CD4-positive, alpha-beta T cell treated with Interleukin-10 for 1 hour (primary cell): ENCODE measurements around the gene OR5K1.

Experiments used
- DNase-seq: peaks from one replicate; pipeline ENCODE4 v3.0.0-alpha.2; 2020

The OR5K1 gene

DNA sequence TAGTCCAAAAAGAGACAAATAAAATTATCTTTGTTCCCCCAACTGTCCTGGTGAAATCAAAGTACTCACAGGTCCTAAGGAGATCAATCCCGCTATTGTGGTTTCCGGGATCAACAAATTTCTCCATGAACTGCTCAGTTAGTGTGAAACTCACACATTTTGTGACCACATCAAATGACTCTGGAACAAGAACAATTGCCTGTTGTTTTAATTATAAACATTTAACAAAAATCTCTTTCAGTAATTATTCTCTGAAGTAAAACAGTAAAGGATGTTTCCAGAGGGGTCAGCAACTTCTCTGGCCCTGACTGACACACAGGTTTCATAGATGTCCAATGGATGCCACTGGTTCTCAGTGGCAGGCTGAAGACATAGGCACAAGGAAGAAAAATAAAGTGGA lies 55.8 kb downstream of the OR5K1 start:
- DNase-seq = no peak

DNA sequence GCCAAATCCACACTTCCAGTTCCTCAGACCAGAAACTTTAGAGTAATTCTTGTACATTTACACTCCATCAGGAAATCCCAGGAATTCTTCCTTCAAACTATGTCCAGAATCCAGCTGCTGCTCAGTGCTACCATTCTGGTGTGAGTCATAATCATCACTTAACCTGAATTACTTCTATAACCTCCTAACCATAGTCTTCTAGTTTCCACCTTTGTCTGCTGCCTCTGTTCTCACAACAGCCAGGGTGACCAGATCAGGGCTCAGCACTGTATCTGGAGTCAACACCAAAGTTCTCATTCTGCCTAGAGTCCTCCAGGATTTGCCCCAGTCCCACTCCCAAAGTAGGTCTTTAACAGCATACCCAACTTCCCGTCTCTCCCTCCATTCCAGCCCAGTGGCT lies 56.4 kb downstream of the OR5K1 start:
- DNase-seq = no peak

DNA sequence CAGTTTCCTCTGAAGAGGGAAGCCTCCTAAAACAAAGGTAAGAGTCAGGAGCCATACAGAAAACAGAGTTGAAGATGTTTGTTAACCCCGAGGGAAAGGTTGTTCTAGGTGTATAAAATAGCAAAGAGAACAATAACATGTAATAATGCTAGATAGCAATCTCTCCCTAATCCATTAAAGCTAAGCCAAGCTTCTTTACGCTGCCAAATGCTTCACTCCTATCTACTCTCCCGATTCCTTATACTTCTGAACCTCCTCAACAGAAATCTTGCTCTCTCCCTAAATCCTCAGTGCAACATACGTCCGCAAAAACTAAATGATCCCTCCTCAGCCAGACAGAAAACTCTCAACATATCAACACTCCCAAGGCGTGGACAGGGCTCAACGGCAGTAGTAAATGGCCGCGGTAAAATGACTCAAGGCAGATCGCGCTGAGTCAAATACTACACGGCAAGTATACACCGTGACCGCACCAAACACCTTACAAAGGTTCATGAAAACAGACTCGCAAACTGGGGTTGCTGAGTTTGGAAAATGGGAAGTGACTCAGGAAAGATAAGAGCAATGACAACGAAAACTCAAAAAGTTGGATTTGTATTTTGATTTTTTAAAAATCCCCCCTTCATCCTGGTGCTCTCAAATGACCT lies 59.0 kb downstream of the OR5K1 start:
- peak; percentile 59 for DNase-seq
